ENCODE results near the gene USP12. TPM values are rescaled to one million over a fixed set of nuclear protein-coding genes. Genes with fewer than 3 reads are reported as not detected.

The USP12 gene, protein sequence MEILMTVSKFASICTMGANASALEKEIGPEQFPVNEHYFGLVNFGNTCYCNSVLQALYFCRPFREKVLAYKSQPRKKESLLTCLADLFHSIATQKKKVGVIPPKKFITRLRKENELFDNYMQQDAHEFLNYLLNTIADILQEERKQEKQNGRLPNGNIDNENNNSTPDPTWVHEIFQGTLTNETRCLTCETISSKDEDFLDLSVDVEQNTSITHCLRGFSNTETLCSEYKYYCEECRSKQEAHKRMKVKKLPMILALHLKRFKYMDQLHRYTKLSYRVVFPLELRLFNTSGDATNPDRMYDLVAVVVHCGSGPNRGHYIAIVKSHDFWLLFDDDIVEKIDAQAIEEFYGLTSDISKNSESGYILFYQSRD
- total RNA-seq, result 10 to 100 TPM; 17.6 to 18.3 TPM

DNA sequence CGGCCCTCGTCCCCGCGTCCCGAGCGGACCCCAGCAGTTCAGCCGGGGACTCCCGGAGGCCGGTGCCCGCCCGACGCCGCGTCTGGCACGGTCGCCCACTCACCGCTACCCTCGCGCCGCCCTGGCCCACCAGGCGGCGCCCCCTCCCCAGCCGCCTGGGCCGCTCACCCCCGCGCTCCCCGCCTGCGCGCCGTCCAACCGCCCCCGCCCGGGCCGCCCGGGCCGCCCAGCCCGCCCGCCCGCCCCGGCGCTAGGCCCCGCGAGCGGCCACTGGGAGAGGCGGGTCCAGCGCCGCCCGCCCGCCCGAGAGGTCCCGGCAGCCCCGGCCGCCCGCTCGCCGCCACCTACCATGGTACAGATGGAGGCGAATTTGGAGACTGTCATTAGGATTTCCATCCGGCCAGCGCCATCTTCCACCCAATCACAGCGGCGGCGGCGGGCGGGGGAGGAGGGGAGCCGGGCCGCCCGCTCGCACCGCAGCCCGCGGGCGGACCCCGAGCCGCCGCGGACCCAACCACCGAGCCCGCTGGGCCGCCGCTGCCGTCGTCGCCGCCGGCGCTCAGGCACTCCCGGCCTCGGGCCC is at the start of gene USP12:
Gene USP12, minus strand, starts transcription at position 568 of the 583 bp plus-strand sequence. Its CDS starts 172 bp downstream, at position 396.

Other genes with a start within 250 kb of the USP12 start
- 100 to 1,000 TPM; 277 to 513 TPM for gene RPL21, start 79.7 kb upstream of the USP12 start, total RNA-seq
- gene RASL11A, start 99.0 kb upstream of the USP12 start, total RNA-seq, result 1 to 10 TPM; 1.0 to 1.3 TPM